ENCODE results near the gene MBOAT7.
A peak's percentile ranks its signal among the peaks of the same experiment; 100 is the strongest.

MBOAT7 gene

DNA sequence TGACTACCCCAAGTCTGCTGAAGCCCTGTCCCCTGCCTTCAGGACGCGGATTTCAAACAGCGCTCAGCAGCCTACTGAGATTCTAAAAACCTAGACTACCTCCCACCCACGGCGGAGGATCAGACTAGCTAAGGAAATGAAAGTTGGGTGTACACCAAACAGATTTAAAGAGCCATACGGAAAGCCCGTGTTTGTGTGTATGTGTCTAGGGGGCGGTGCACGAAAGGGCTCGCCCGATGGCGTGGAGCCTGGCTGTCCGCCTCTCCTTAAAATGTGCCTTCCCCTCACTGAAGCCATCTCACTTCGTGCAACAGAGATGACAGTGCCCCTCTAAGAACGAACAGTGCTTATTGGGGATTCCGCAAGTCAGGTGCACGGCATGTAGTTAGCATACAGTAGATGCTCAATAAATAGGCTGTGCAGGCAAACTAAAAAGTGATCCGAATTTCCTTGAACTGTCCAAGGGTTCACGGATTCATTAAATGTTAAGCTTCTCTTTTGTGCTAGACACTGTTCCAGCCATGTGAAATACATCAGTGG is 30.5 kb downstream of the MBOAT7 start:
- peaks cover 63% of the 10 kb centered on the region for H3K4me1 Mint-ChIP-seq (ENCODE audit: low read depth)
- H3K36me3 Mint-ChIP-seq (ENCODE audit: low read depth): peaks cover 68% of the 10 kb centered on the region

GRCh38 chr19:54156953-54157352 is 32.4 kb downstream of the MBOAT7 start:
- no peaks in the 10 kb centered on the region for H3K9me3 Mint-ChIP-seq
- H3K27me3 Mint-ChIP-seq: no peaks in the 10 kb centered on the region
- peaks cover 77% of the 10 kb centered on the region for H3K36me3 Mint-ChIP-seq (ENCODE audit: low read depth)
- intact Hi-C loops (cut with micrococcal nuclease): no loop called here
- H3K27ac Mint-ChIP-seq: no peak overlapping the region
- H3K4me1 Mint-ChIP-seq (ENCODE audit: low read depth): peaks cover 50% of the 10 kb centered on the region
- H3K4me3 Mint-ChIP-seq: no peak overlapping the region

More for the DNA sequence above, 30.5 kb downstream of the MBOAT7 start:
- Mint-ChIP-seq H3K27me3 (peaks cover 2% of the 10 kb centered on the region), H3K9me3 (no peaks in the 10 kb centered on the region), H3K27ac (peak overlapping the region; percentile 97), H3K4me3 (peak overlapping the region; percentile 90)
- intact Hi-C loops (cut with micrococcal nuclease): loop anchor here (2.0 kb wide), 1 partner anchor 22 kb away; the partner anchor contains the start of gene CNOT3

GRCh38 chr19:54156490-54156889 is 32.9 kb downstream of the MBOAT7 start:
- peaks cover 45% of the 10 kb centered on the region for H3K4me1 Mint-ChIP-seq (ENCODE audit: low read depth)
- no peak overlapping the region for H3K4me3 Mint-ChIP-seq

DNA sequence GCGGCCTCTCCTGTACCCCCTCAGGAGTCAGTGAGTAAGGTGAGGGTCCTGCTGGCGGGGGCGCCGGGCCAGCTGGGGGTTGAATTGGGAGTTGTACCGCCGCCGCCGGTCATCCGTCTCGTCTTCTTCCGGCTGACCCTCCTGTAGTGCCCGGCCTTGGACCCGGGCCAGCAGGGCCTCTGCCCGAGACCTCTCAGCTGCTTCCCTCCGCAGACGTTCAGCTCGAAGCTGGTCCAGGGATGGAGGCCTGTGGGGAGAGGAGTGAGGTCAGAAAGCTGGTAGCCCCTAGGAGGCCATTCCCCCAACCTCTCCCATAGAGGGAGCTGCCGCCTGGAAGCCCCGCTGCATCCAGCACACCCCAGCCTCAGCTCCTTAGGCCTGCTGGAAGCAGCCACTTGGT is 33.7 kb downstream of the MBOAT7 start:
- H3K4me3 Mint-ChIP-seq: no peak overlapping the region
- no peaks in the 10 kb centered on the region for H3K9me3 Mint-ChIP-seq
- intact Hi-C loops (cut with micrococcal nuclease): no loop called here
- H3K27ac Mint-ChIP-seq: no peak overlapping the region
- H3K27me3 Mint-ChIP-seq: no peaks in the 10 kb centered on the region
- peaks cover 39% of the 10 kb centered on the region for H3K4me1 Mint-ChIP-seq (ENCODE audit: low read depth)
- H3K36me3 Mint-ChIP-seq (ENCODE audit: low read depth): peaks cover 89% of the 10 kb centered on the region

More at GRCh38 chr19:54156490-54156889, 32.9 kb downstream of the MBOAT7 start:
- no peak overlapping the region for H3K27ac Mint-ChIP-seq
- H3K9me3 Mint-ChIP-seq: no peaks in the 10 kb centered on the region
- intact Hi-C loops (cut with micrococcal nuclease): no loop called here
- H3K36me3 Mint-ChIP-seq (ENCODE audit: low read depth): peaks cover 82% of the 10 kb centered on the region
- no peaks in the 10 kb centered on the region for H3K27me3 Mint-ChIP-seq

DNA sequence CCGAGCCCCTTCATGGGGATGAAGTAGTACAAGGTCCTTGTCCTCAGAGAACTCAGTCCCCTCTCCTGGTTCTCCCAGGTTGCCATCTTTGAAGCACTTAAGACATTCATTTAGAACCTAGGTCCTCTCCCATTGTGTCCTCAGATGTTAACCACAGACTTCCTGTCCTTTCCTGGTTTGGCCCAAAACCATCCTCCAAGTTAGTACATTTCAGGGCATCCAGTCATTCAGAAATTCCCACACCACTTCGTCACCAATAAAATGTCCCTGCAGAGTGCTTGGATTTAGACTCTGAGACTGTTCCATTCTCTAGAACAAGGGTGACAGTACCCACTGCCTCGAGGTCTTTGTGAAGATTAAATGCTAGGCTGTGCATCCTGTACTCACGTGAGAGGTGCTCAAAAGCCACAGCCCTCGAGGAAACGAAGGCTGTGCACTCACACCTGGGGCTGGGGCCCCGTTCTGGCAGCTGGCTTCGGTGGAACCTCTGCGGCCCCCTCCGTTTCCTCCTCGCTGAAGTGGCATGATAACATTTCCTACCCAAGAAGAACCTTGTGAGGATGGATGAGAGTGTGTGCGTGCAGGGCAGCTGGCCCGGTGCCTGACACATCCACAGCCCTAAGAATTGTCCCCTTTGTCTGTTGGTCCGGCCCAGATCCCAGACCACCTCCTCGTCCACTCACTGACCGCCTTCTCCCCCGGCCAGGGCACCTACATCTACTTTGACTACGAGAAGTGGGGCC is 34.6 kb downstream of the MBOAT7 start:
- intact Hi-C loops (cut with micrococcal nuclease): no loop called here
- H3K9me3 Mint-ChIP-seq: no peaks in the 10 kb centered on the region
- H3K27ac Mint-ChIP-seq: no peak overlapping the region
- H3K36me3 Mint-ChIP-seq (ENCODE audit: low read depth): peaks cover 99% of the 10 kb centered on the region
- no peaks in the 10 kb centered on the region for H3K27me3 Mint-ChIP-seq
- no peak overlapping the region for H3K4me3 Mint-ChIP-seq
- peaks cover 35% of the 10 kb centered on the region for H3K4me1 Mint-ChIP-seq (ENCODE audit: low read depth)

- H3K27ac Mint-ChIP-seq: peak overlapping the region; percentile 17
- no peaks in the 10 kb centered on the region for H3K27me3 Mint-ChIP-seq
- H3K4me3 Mint-ChIP-seq: no peak overlapping the region
- H3K4me1 Mint-ChIP-seq (ENCODE audit: low read depth): peaks cover 35% of the 10 kb centered on the region
- no peaks in the 10 kb centered on the region for H3K9me3 Mint-ChIP-seq
- peaks cover 99% of the 10 kb centered on the region for H3K36me3 Mint-ChIP-seq (ENCODE audit: low read depth)
- intact Hi-C loops (cut with micrococcal nuclease): no loop called here
These were observed 35.6 kb downstream of the MBOAT7 start for GRCh38 chr19:54153731-54154326.

DNA sequence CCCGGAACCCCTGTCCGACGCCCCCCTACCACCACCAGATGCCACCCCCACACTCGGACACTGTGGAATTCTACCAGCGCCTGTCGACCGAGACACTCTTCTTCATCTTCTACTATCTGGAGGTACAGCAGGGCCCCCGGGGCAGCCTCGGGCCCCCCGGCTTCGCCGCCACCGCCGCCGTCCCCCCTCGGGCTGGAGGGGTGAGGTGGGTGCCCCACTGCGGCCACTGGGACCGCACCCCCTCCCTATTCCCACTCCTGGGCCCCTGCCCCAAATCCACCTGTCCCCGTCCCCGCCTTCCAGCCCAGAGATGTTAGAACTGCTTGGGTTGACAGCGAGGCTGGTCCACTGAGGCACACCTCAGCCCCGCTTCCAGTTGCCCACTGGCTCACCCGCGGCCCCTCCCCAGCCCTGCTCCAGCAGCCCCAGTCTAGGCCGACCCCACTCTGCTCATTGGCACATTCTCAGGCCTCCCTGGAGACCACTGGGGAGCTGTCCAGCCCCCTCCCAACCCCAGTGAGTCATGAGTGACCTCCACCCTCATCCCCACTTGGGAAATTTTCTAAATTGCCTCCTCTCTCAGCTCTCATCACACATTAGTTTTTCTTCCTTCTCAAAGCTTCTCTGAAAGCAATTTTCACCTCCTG is 36.4 kb downstream of the MBOAT7 start:
- Mint-ChIP-seq H3K27ac (peak overlapping the region; percentile 17), H3K4me3 (no peak overlapping the region), H3K4me1 (ENCODE audit: low read depth) (peaks cover 26% of the 10 kb centered on the region), H3K27me3 (no peaks in the 10 kb centered on the region), H3K9me3 (no peaks in the 10 kb centered on the region), H3K36me3 (ENCODE audit: low read depth) (peaks cover 100% of the 10 kb centered on the region)
- intact Hi-C loops (cut with micrococcal nuclease): no loop called here

- Mint-ChIP-seq H3K27me3 (no peaks in the 10 kb centered on the region), H3K9me3 (no peaks in the 10 kb centered on the region), H3K27ac (no peak overlapping the region), H3K4me1 (ENCODE audit: low read depth) (peaks cover 21% of the 10 kb centered on the region), H3K4me3 (no peak overlapping the region), H3K36me3 (ENCODE audit: low read depth) (peaks cover 100% of the 10 kb centered on the region)
- intact Hi-C loops (cut with micrococcal nuclease): no loop called here
These were observed 37.1 kb downstream of the MBOAT7 start for GRCh38 chr19:54152267-54152666.

- intact Hi-C loops (cut with micrococcal nuclease): no loop called here
- H3K4me1 Mint-ChIP-seq (ENCODE audit: low read depth): peaks cover 13% of the 10 kb centered on the region
- no peaks in the 10 kb centered on the region for H3K9me3 Mint-ChIP-seq
- H3K27me3 Mint-ChIP-seq: no peaks in the 10 kb centered on the region
- H3K4me3 Mint-ChIP-seq: no peak overlapping the region
- H3K27ac Mint-ChIP-seq: peak overlapping the region; percentile 6
- peaks cover 100% of the 10 kb centered on the region for H3K36me3 Mint-ChIP-seq (ENCODE audit: low read depth)
These were observed 37.9 kb downstream of the MBOAT7 start for GRCh38 chr19:54151362-54152035.

DNA sequence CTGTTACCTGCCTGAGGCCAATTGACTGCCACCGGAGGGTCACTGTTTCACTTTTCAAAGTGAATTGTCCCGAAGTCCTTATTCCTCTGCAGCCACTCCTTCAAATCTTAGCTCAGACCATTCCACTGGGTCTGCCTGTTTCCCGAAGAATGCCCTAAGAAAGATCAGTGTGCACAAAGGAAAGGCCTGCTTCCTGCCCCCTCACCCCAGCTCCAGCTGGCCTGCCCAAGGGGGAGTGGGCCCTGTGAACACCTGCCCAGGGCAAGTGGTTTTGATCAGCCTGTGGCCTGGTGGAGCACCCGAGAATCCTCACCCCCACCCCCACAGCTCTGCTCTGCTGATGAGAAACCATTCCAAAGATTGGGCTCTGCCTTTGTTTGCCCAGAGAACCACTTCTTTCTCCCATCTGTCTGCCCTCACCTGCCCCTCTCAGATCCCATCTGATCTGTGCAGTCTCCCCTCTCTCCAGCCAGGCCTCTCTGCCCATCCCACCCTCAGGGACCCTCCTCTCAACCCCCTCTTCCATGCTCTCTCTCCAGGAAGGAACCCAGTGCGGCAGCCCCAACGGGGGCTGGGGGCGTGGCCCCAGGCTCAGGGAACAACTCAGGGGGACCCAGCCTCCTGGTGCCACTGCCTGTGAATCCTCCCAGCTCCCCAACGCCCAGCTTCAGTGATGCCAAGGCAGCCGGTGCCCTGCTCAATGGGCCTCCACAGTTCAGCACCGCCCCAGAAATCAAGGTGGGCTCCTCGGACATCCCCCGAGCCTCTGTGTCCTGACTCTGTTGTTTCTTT is 40.2 kb downstream of the MBOAT7 start:
- H3K9me3 Mint-ChIP-seq: no peaks in the 10 kb centered on the region
- no peaks in the 10 kb centered on the region for H3K27me3 Mint-ChIP-seq
- peaks cover 100% of the 10 kb centered on the region for H3K36me3 Mint-ChIP-seq (ENCODE audit: low read depth)
- intact Hi-C loops (cut with micrococcal nuclease): no loop called here
- H3K4me3 Mint-ChIP-seq: no peak overlapping the region
- no peak overlapping the region for H3K27ac Mint-ChIP-seq
- H3K4me1 Mint-ChIP-seq (ENCODE audit: low read depth): peaks cover 16% of the 10 kb centered on the region

DNA sequence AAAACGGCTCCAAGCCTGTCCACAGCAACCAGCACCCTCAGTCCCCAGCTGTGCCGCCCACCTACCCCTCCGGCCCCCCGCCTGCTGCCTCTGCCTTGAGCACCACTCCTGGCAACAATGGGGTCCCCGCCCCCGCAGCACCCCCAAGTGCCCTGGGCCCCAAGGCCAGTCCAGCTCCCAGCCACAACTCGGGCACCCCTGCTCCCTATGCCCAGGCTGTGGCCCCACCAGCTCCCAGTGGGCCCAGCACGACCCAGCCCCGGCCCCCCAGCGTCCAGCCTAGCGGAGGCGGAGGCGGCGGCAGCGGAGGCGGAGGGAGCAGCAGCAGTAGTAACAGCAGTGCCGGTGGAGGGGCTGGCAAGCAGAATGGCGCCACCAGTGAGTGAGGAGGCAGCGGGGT is 41.2 kb downstream of the MBOAT7 start:
- Mint-ChIP-seq H3K9me3 (no peaks in the 10 kb centered on the region), H3K27me3 (no peaks in the 10 kb centered on the region), H3K4me1 (ENCODE audit: low read depth) (peaks cover 22% of the 10 kb centered on the region), H3K4me3 (no peak overlapping the region), H3K27ac (no peak overlapping the region), H3K36me3 (ENCODE audit: low read depth) (peaks cover 100% of the 10 kb centered on the region)
- intact Hi-C loops (cut with micrococcal nuclease): no loop called here

- Mint-ChIP-seq H3K27ac (no peak overlapping the region), H3K36me3 (ENCODE audit: low read depth) (peaks cover 100% of the 10 kb centered on the region)
These were observed 41.7 kb downstream of the MBOAT7 start for GRCh38 chr19:54147676-54148075.

GRCh38 chr19:54145541-54146158 is 43.7 kb downstream of the MBOAT7 start:
- peaks cover 94% of the 10 kb centered on the region for H3K36me3 Mint-ChIP-seq (ENCODE audit: low read depth)

More at GRCh38 chr19:54147676-54148075, 41.7 kb downstream of the MBOAT7 start:
- Mint-ChIP-seq H3K9me3 (no peaks in the 10 kb centered on the region), H3K4me3 (no peak overlapping the region), H3K4me1 (ENCODE audit: low read depth) (peaks cover 26% of the 10 kb centered on the region), H3K27me3 (no peaks in the 10 kb centered on the region)
- intact Hi-C loops (cut with micrococcal nuclease): no loop called here

More at GRCh38 chr19:54145541-54146158, 43.7 kb downstream of the MBOAT7 start:
- Mint-ChIP-seq H3K27me3 (no peaks in the 10 kb centered on the region), H3K27ac (no peak overlapping the region), H3K9me3 (no peaks in the 10 kb centered on the region), H3K4me3 (no peak overlapping the region), H3K4me1 (ENCODE audit: low read depth) (peaks cover 46% of the 10 kb centered on the region)
- intact Hi-C loops (cut with micrococcal nuclease): no loop called here

Data from dendritic cell treated with granulocyte-macrophage colony-stimulating factor and Interleukin-4, amounts not matched to agents 40 ng/mL and 50 ng/mL, for 4 days (primary cell).